Transverse colon (tissue), 4 donors: ENCODE measurements around the gene FGD5. TPM values are rescaled to one million over a fixed set of nuclear protein-coding genes. Genes with fewer than 3 reads are reported as not detected.

Experiments
- DNase-seq: peaks from one replicate; pipeline ENCODE4 v3.0.0-alpha.2; 2019
- H3K27ac ChIP-seq, 4 donors: fragments of 200-600 bp; sonication (generic); 2 replicates each; pipeline ENCODE4 v1.5.1; 2016 to 2018; ENCODE audit warnings: inconsistent platforms in 4 of 4
- H3K27me3 ChIP-seq: fragments of 200-600 bp; sonication (generic); 2 replicates; pipeline ENCODE4 v1.5.1; 2017; ENCODE audit warnings: inconsistent platforms
- H3K36me3 ChIP-seq, 4 donors: fragments of 200-600 bp; sonication (generic); 2 replicates each; pipeline ENCODE4 v1.5.1; 2017 to 2019; ENCODE audit warnings: inconsistent platforms in 4 of 4
- H3K4me1 ChIP-seq, 4 donors: fragments of 200-600 bp; sonication (generic); 2 replicates each; pipeline ENCODE4 v1.5.1; 2017 to 2020; ENCODE audit warnings: inconsistent platforms in 4 of 4
- H3K4me3 ChIP-seq, 4 donors: fragments of 200-600 bp; sonication (generic); 1 replicate in 1 of 4; 2 replicates in 3 of 4; pipeline versions ENCODE4 v1.5.1 to v1.6.1; 2017 to 2019; ENCODE audit warnings: inconsistent platforms in 4 of 4
- H3K9me3 ChIP-seq, 2 donors: fragments of 200-600 bp; sonication (generic); 2 replicates each; pipeline ENCODE4 v1.5.1; 2017 to 2019; ENCODE audit warnings: inconsistent platforms in 2 of 2
- CTCF ChIP-seq, 5 experiments: fragments of 200-600 bp in 3 of 5; fragments of 450-650 bp in 2 of 5; sonication (generic) in 3 of 5; IDR thresholded peaks; 1 replicate in 2 of 5; 2 replicates in 3 of 5; pipeline ENCODE4 v1.5.1; 2016 to 2017; ENCODE audit warnings: antibody characterized with exemption in 5 of 5, inconsistent platforms in 3 of 5, mild to moderate bottlenecking in 2 of 5, moderate library complexity in 1 of 5
- EP300 ChIP-seq: sonication (generic); formaldehyde crosslinking; IDR thresholded peaks from one replicate; pipeline ENCODE4 v1.6.1; 2017; ENCODE audit warnings: antibody characterized with exemption, low read depth
- POLR2A ChIP-seq: fragments of 450-650 bp; IDR thresholded peaks from one replicate; pipeline ENCODE4 v1.6.1; 2016; ENCODE audit warnings: antibody characterized with exemption, mild to moderate bottlenecking, moderate library complexity
- POLR2AphosphoS5 ChIP-seq, 3 donors: sonication (generic); formaldehyde crosslinking; IDR thresholded peaks; one replicate each; pipeline ENCODE4 v1.6.1; 2016; ENCODE audit warnings: antibody characterized with exemption in 3 of 3
- WGBS, 2 donors: methylation state at CpG; one replicate each; pipeline ENCODE4 v1.1.5; 2018; ENCODE audit warnings: low coverage in 1 of 2; 5-methylcytosine and 5-hydroxymethylcytosine counted together
- in situ Hi-C, 4 donors: fragments of 200-750 bp; cut with MboI; loops; one replicate each; pipeline versions ENCODE4 v1.15.0 to v1.15.1; 2017; ENCODE audit warnings: low sequenced_read_pairs in 3 of 4, low pct_ligation_motif_present in 1 of 4, low pct_unique_long_range_greater_than_20kb in 1 of 4
- intact Hi-C: fragments of 100-400 bp; cut with DNase I; formaldehyde crosslinking; loops from one replicate; pipeline ENCODE4 v1.15.1; 2023; ENCODE audit warnings: low total_unique reads
- total RNA-seq, 4 donors: library from RNA; depleted of rRNA; stranded (reverse); fragments of >200 nt; gene quantifications; one replicate each; pipeline ENCODE4 v1.1.0, GENCODE V29; 2016

FGD5 gene
- 10 to 100 TPM in 2 of 4 donors, 1 to 10 TPM in 2; 5.6 to 15.9 (median 10.2) TPM for total RNA-seq

- TF ChIP-seq EP300 (no peak), POLR2AphosphoS5 (IDR thresholded peaks at IDR 0.05) (no peak), POLR2A (no peak), CTCF (IDR thresholded peaks at IDR 0.05) (no peak)
- intact Hi-C loops, result no loop called here
- peaks cover 4% of the 10 kb centered on the region for H3K27me3 ChIP-seq
- peaks cover 0 to 7% (median 0%) of the 10 kb centered on the region in 4 donors for H3K4me1 ChIP-seq
- no peaks in the 10 kb centered on the region for H3K9me3 ChIP-seq
- H3K4me3 ChIP-seq, result no peak within 1 kb of the TSS
- WGBS, 2 donors, result 84 to 86% methylated on average over 10 to 25 of the region's 25 CpGs
- no peak for DNase-seq
- in situ Hi-C loops, result no loop called here
- H3K27ac ChIP-seq, result no peak within 1 kb of the TSS
- no peaks in the 10 kb centered on the region for H3K36me3 ChIP-seq
Observed at GRCh38 chr3:14818804-14819500, at the start of gene FGD5. Gene FGD5 (plus strand): TSS chr3:14818962. CDS start chr3:14819072, 110 bp downstream.

GRCh38 chr3:14769544-14770325 is 49.0 kb upstream of the FGD5 start:
- Histone ChIP-seq H3K27ac (no peak overlapping the region), H3K27me3 (no peaks in the 10 kb centered on the region), H3K9me3 (no peaks in the 10 kb centered on the region), H3K4me1 (no peaks in the 10 kb centered on the region), H3K36me3 (no peaks in the 10 kb centered on the region), H3K4me3 (no peak overlapping the region)
- TF ChIP-seq CTCF (IDR thresholded peaks at IDR 0.05), result no peak
- TF ChIP-seq POLR2A, result no peak
- TF ChIP-seq EP300, result no peak
- no peak for TF ChIP-seq POLR2AphosphoS5 (IDR thresholded peaks at IDR 0.05)
- 78% methylated on average over 11 of the region's 11 CpGs; no CpG with 5 or more reads in 1 of the 2 donors for WGBS, 2 donors
- DNase-seq, result no peak
- in situ Hi-C loops, result no loop called here
- intact Hi-C loops, result no loop called here

- WGBS, 2 donors, result 88% methylated on average over 7 of the region's 7 CpGs; no CpG with 5 or more reads in 1 of the 2 donors
- H3K4me3 ChIP-seq, result no peak overlapping the region
- intact Hi-C loops, result no loop called here
- no peaks in the 10 kb centered on the region for H3K36me3 ChIP-seq
- in situ Hi-C loops, result no loop called here
- DNase-seq, result no peak
- no peaks in the 10 kb centered on the region for H3K9me3 ChIP-seq
- no peaks in the 10 kb centered on the region for H3K4me1 ChIP-seq
- no peak overlapping the region for H3K27ac ChIP-seq
- TF ChIP-seq POLR2AphosphoS5 (IDR thresholded peaks at IDR 0.05) (no peak), EP300 (no peak), POLR2A (no peak), CTCF (IDR thresholded peaks at IDR 0.05) (no peak)
- H3K27me3 ChIP-seq, result no peaks in the 10 kb centered on the region
Observed at GRCh38 chr3:14770591-14770990, 48.2 kb upstream of the FGD5 start.

GRCh38 chr3:14771593-14772497 is 46.9 kb upstream of the FGD5 start:
- Histone ChIP-seq H3K27ac (no peak overlapping the region), H3K4me3 (no peak overlapping the region), H3K4me1 (no peaks in the 10 kb centered on the region), H3K27me3 (no peaks in the 10 kb centered on the region), H3K9me3 (no peaks in the 10 kb centered on the region), H3K36me3 (no peaks in the 10 kb centered on the region)
- intact Hi-C loops, result no loop called here
- 81% methylated on average over 18 of the region's 18 CpGs; no CpG with 5 or more reads in 1 of the 2 donors for WGBS, 2 donors
- in situ Hi-C loops, result no loop called here
- no peak for DNase-seq
- no peak for TF ChIP-seq EP300
